IMR-90 (cell line): ENCODE results near the gene NR2F2. TPM values are rescaled to one million over a fixed set of nuclear protein-coding genes. Genes with fewer than 3 reads are reported as not detected.

Source experiments
- ATAC-seq: fragments of 200-7000 bp; cut with Tn5 transposase; 2 replicates; pipeline ENCODE4 v1.9.1; 2020; ENCODE audit warnings: low read depth, mild to moderate bottlenecking, moderate library complexity
- BruUV-seq: library from RNA; stranded (reverse); fragments of 400-500 nt; replicated peaks from 2 replicates; lab custom pipeline; 2021; lab: Mats Ljungman, UMichigan
- CTCF ChIA-PET: fragments of 300-600 bp; formaldehyde crosslinking; extraction: SDS; loops from one replicate; lab custom pipeline; 2021; ENCODE audit warnings: antibody characterized with exemption; lab: Yijun Ruan, JAX
- POLR2A ChIA-PET: fragments of 300-600 bp; sonication (Branson Sonifier 250); formaldehyde crosslinking; loops from one replicate; lab custom pipeline; 2022; ENCODE audit warnings: antibody characterized with exemption; ENCODE audit not compliant: unreplicated experiment; lab: Charles Lee
- DNase-seq: peaks from one replicate; pipeline ENCODE4 v3.0.0; 2013
- H2AFZ ChIP-seq: replicated peaks from 2 replicates; pipeline ENCODE3; 2013; ENCODE audit warnings: low read length, mild to moderate bottlenecking; ENCODE audit not compliant: poor library complexity
- H2AK5ac ChIP-seq: 2 replicates; pipeline ENCODE4 v1.6.1; 2013; ENCODE audit warnings: low read depth, low read length, inconsistent platforms
- H2AK9ac ChIP-seq: replicated peaks from 2 replicates; pipeline ENCODE3; 2013; ENCODE audit warnings: mild to moderate bottlenecking, low read depth, low read length, moderate library complexity; ENCODE audit not compliant: poor library complexity
- H2BK120ac ChIP-seq: 2 replicates; pipeline ENCODE4 v1.6.1; 2013; ENCODE audit warnings: low read depth, low read length, inconsistent platforms
- H2BK15ac ChIP-seq: 3 replicates; pipeline ENCODE4 v1.6.1; 2013; ENCODE audit warnings: low read depth, low read length, inconsistent platforms
- H2BK20ac ChIP-seq: 2 replicates; pipeline ENCODE4 v1.6.1; 2013; ENCODE audit warnings: low read depth, mild to moderate bottlenecking, inconsistent platforms, low read length, moderate library complexity
- H2BK5ac ChIP-seq: 2 replicates; pipeline ENCODE4 v1.6.1; 2013; ENCODE audit warnings: mild to moderate bottlenecking, low read depth, low read length, inconsistent platforms; ENCODE audit not compliant: poor library complexity, severe bottlenecking
- H3K14ac ChIP-seq: replicated peaks from 2 replicates; pipeline ENCODE4 v1.6.1; 2013; ENCODE audit warnings: low read depth, low read length, inconsistent platforms
- H3K18ac ChIP-seq: 2 replicates; pipeline ENCODE4 v1.6.1; 2013; ENCODE audit warnings: low read depth, low read length, control low read depth
- H3K23ac ChIP-seq: 2 replicates; pipeline ENCODE4 v1.6.1; 2013; ENCODE audit warnings: low read depth, low read length, inconsistent platforms
- H3K27ac ChIP-seq: 2 replicates; pipeline ENCODE4 v1.5.1; 2013; ENCODE audit warnings: mild to moderate bottlenecking, control low read depth, low read length; ENCODE audit not compliant: insufficient read depth
- H3K27me3 ChIP-seq: 2 replicates; pipeline ENCODE4 v1.6.1; 2013; ENCODE audit warnings: low read length; ENCODE audit not compliant: control insufficient read depth, insufficient read depth
- H3K36me3 ChIP-seq: 2 replicates; pipeline ENCODE4 v1.6.1; 2013; ENCODE audit warnings: low read length, mixed read lengths; ENCODE audit not compliant: control insufficient read depth, insufficient read depth
- H3K4ac ChIP-seq: 2 replicates; pipeline ENCODE4 v1.6.1; 2013; ENCODE audit warnings: low read depth, low read length, inconsistent platforms
- H3K4me1 ChIP-seq: 2 replicates; pipeline ENCODE4 v1.6.1; 2013; ENCODE audit warnings: low read length, mixed read lengths; ENCODE audit not compliant: control insufficient read depth, insufficient read depth
- H3K4me2 ChIP-seq: 2 replicates; pipeline ENCODE4 v1.6.1; 2013; ENCODE audit warnings: low read depth, mild to moderate bottlenecking, control low read depth, low read length, moderate library complexity
- H3K4me3 ChIP-seq: 2 replicates; pipeline ENCODE4 v1.5.1; 2013; ENCODE audit warnings: low read depth, mild to moderate bottlenecking, control low read depth, low read length, moderate library complexity; ENCODE audit not compliant: insufficient read depth
- H3K56ac ChIP-seq: 2 replicates; pipeline ENCODE4 v1.6.1; 2013; ENCODE audit warnings: low read length, inconsistent platforms; ENCODE audit not compliant: insufficient read depth; ENCODE audit errors: extremely low read depth
- H3K79me1 ChIP-seq, 2 experiments: 2 replicates each; pipeline ENCODE4 v1.6.1; 2013; ENCODE audit warnings: low read length in 2 of 2, inconsistent platforms in 1 of 2, low read depth in 1 of 2
- H3K9ac ChIP-seq: 2 replicates; pipeline ENCODE4 v1.6.1; 2013; ENCODE audit warnings: low read depth, low read length, control low read depth
- H3K9me1 ChIP-seq: 2 replicates; pipeline ENCODE4 v1.6.1; 2013; ENCODE audit warnings: low read length, inconsistent platforms; ENCODE audit not compliant: insufficient read depth
- H3K9me3 ChIP-seq: 2 replicates; pipeline ENCODE4 v1.6.1; 2013; ENCODE audit warnings: low read length; ENCODE audit not compliant: control insufficient read depth, insufficient read depth
- H4K20me1 ChIP-seq: 2 replicates; pipeline ENCODE4 v1.6.1; 2013; ENCODE audit warnings: low read length, inconsistent platforms; ENCODE audit not compliant: insufficient read depth
- H4K5ac ChIP-seq: 2 replicates; pipeline ENCODE4 v1.6.1; 2013; ENCODE audit warnings: mild to moderate bottlenecking, low read depth, low read length, control low read depth
- H4K8ac ChIP-seq, 2 experiments: 2 replicates each; pipeline ENCODE4 v1.6.1; 2013; ENCODE audit warnings: low read depth in 2 of 2, low read length in 2 of 2, control low read depth in 1 of 2, inconsistent platforms in 1 of 2
- H4K91ac ChIP-seq: 2 replicates; pipeline ENCODE4 v1.6.1; 2013; ENCODE audit warnings: low read depth, low read length, inconsistent platforms; ENCODE audit not compliant: insufficient read depth
- CEBPB ChIP-seq: IDR thresholded peaks from 2 replicates; pipeline ENCODE4 v1.6.1; 2012; ENCODE audit warnings: low read depth, low read length, improper control_type of control experiment
- CHD1 ChIP-seq: IDR thresholded peaks from 2 replicates; pipeline ENCODE4 v1.6.1; 2012; ENCODE audit warnings: low read depth, low read length, improper control_type of control experiment
- CTCF ChIP-seq: conservative IDR thresholded peaks from 2 replicates; pipeline ENCODE4 v1.5.1; 2012; ENCODE audit warnings: mild to moderate bottlenecking, low read depth, low read length, improper control_type of control experiment
- ELK1 ChIP-seq: fragments of 150-350 bp; IDR thresholded peaks from 2 replicates; pipeline ENCODE4 v1.6.1; 2016; ENCODE audit warnings: low read depth, mild to moderate bottlenecking, low read length, moderate library complexity, borderline replicate concordance
- NFE2L2 ChIP-seq: fragments of 150-350 bp; IDR thresholded peaks from 2 replicates; pipeline ENCODE4 v1.6.1; 2016; ENCODE audit warnings: low read depth, mild to moderate bottlenecking, low read length
- RAD21 ChIP-seq: IDR thresholded peaks from 2 replicates; pipeline ENCODE4 v1.6.1; 2012; ENCODE audit warnings: low read length, improper control_type of control experiment
- USF2 ChIP-seq: fragments of 150-350 bp; IDR thresholded peaks from 2 replicates; pipeline ENCODE4 v1.6.1; 2017; ENCODE audit warnings: mild to moderate bottlenecking, antibody characterized with exemption, low read length, low read depth
- WGBS, 2 experiments: methylation state at CpG; one replicate each; pipeline versions ENCODE4 v1.1.5 to v1.1.7; 2013; ENCODE audit warnings: missing lambda C conversion rate in 2 of 2; ENCODE audit not compliant: insufficient read length in 1 of 2; ENCODE audit errors: extremely low coverage in 2 of 2; 5-methylcytosine and 5-hydroxymethylcytosine counted together
- dilution Hi-C: fragments of 300-500 bp; cut with HindIII; formaldehyde crosslinking; loops from one replicate; pipeline ENCODE4 v1.14.3; 2018; ENCODE audit warnings: low sequenced_read_pairs; ENCODE audit not compliant: unreplicated experiment
- in situ Hi-C: fragments of 300-500 bp; cut with MboI; formaldehyde crosslinking; loops from 3 replicates; pipeline ENCODE4 v1.14.3; 2019; ENCODE audit warnings: low sequenced_read_pairs, inconsistent platforms, mixed read lengths
- intact Hi-C: fragments of 100-400 bp; cut with micrococcal nuclease; formaldehyde crosslinking; loops from 2 replicates; pipeline ENCODE4 v1.10.0; 2022
- polyA plus RNA-seq, 3 experiments: library from polyadenylated mRNA; depleted of rRNA; stranded (reverse); fragments of >200 nt; gene quantifications; 2 replicates each; pipeline ENCODE4 v1.2.3, GENCODE V29; 2012; ENCODE audit warnings: low replicate concordance in 1 of 3
- total RNA-seq: library from RNA; depleted of rRNA; stranded (reverse); fragments of >200 nt; gene quantifications from 2 replicates; pipeline ENCODE4 v1.2.3, GENCODE V29; 2012

NR2F2 gene
- total and polyA plus RNA-seq, 2 of the 4 experiments (the other 2 are of a cell fraction): 20.3 to 161 TPM

- intact Hi-C loops: no loop called here
- Histone ChIP-seq H3K4ac (no peak overlapping the region), H2BK20ac (no peak overlapping the region), H4K91ac (no peak overlapping the region), H3K9me1 (no peaks in the 10 kb centered on the region), H3K9ac (no peak overlapping the region), H3K14ac (no peak overlapping the region), H4K20me1 (no peaks in the 10 kb centered on the region), H2AK9ac (no peak overlapping the region), H3K27me3 (no peaks in the 10 kb centered on the region), H4K5ac (no peak overlapping the region), H2BK120ac (no peak overlapping the region), H4K8ac (no peak overlapping the region), H3K36me3 (no peaks in the 10 kb centered on the region), H2AFZ (no peak overlapping the region), H2BK5ac (no peak overlapping the region), H2AK5ac (no peak overlapping the region), H3K56ac (no peak overlapping the region), H3K79me1 (peaks cover 0 to 4% of the 10 kb centered on the region in 2 experiments; a peak in 1 of 4 replicates), H3K9me3 (no peaks in the 10 kb centered on the region), H3K23ac (no peak overlapping the region), H3K27ac (no peak overlapping the region), H2BK15ac (no peak overlapping the region), H3K4me2 (no peak overlapping the region), H3K4me3 (no peak overlapping the region), H3K18ac (no peak overlapping the region), H3K4me1 (no peaks in the 10 kb centered on the region)
- BruUV-seq: no TSS peak
- DNase-seq (no peak), ATAC-seq (no peak)
- ChIA-PET CTCF (interaction anchor here (0.8 kb wide), 1 partner anchor 631 kb away, joined by 3 read pairs; no protein-coding TSS in a partner anchor), POLR2A (no interaction called here)
- TF ChIP-seq CEBPB: no peak
- TF ChIP-seq RAD21: no peak
- TF ChIP-seq CHD1: no peak
- no peak for TF ChIP-seq CTCF
- TF ChIP-seq USF2: no peak
- no peak for TF ChIP-seq NFE2L2
- TF ChIP-seq ELK1: no peak
- WGBS, 2 experiments: no CpG with 5 or more reads among the region's 1 CpG
- in situ Hi-C loops: no loop called here
- dilution Hi-C loops: no loop called here
Measured at GRCh38 chr15:96314963-96315362, 15.5 kb upstream of the NR2F2 start.
